B cell (primary cell): ENCODE data around the gene CACNA1D. TPM values are rescaled to one million over a fixed set of nuclear protein-coding genes. Genes with fewer than 3 reads are reported as not detected.

Experiments
- ATAC-seq: fragments of 200-7000 bp; cut with Tn5 transposase; one replicate; pipeline ENCODE4 v1.10.0; 2021; ENCODE audit warnings: low read depth, mild to moderate bottlenecking, moderate number of reproducible peaks, moderate library complexity
- CTCF ChIA-PET: fragments of 350-600 bp; sonication (Branson Sonifier 250); formaldehyde crosslinking; loops from one replicate; lab custom pipeline; 2021; ENCODE audit warnings: antibody characterized with exemption, inconsistent platforms; lab: Charles Lee
- POLR2A ChIA-PET: fragments of 350-600 bp; sonication (Branson Sonifier 250); formaldehyde crosslinking; loops from one replicate; lab custom pipeline; 2021; ENCODE audit warnings: antibody characterized with exemption; lab: Charles Lee
- DNase-seq: peaks from one replicate; pipeline ENCODE4 v3.0.0; 2013
- H2AFZ ChIP-seq: 2 replicates; pipeline ENCODE4 v1.6.1; 2012; ENCODE audit warnings: mild to moderate bottlenecking, low read depth, low read length; ENCODE audit not compliant: insufficient read depth, poor library complexity, severe bottlenecking
- H3K27ac ChIP-seq, 2 donors: 1 replicate in 1 of 2; 2 replicates in 1 of 2; pipeline ENCODE4 v1.5.1; 2012 to 2013; ENCODE audit warnings: low read length in 2 of 2, mild to moderate bottlenecking in 2 of 2, moderate library complexity in 1 of 2
- H3K27me3 ChIP-seq, 4 experiments: fragments of 200-600 bp in 1 of 4; sonication (generic) in 1 of 4; replicated peaks in 1 of 4; 1 replicate in 2 of 4; 2 replicates in 2 of 4; pipeline versions ENCODE4 v1.6.1 to v1.7.0; 2013 to 2016; ENCODE audit warnings: low read length in 3 of 4, mild to moderate bottlenecking in 2 of 4, mixed read lengths in 1 of 4, moderate library complexity in 1 of 4; ENCODE audit not compliant: insufficient read depth in 4 of 4, control insufficient read depth in 3 of 4; ENCODE audit errors: control extremely low read depth in 1 of 4
- H3K36me3 ChIP-seq, 2 experiments: replicated peaks in 1 of 2; 1 replicate in 1 of 2; 2 replicates in 1 of 2; pipeline versions ENCODE4 v1.6.1 to v1.7.1; 2013; ENCODE audit warnings: low read length in 1 of 2; ENCODE audit not compliant: insufficient read depth in 2 of 2, control insufficient read depth in 1 of 2; ENCODE audit errors: control extremely low read depth in 1 of 2, extremely low read depth in 1 of 2
- H3K4me1 ChIP-seq, 2 donors: fragments of 200-600 bp in 1 of 2; sonication (generic) in 1 of 2; 1 replicate in 1 of 2; 2 replicates in 1 of 2; pipeline versions ENCODE4 v1.5.1 to v1.6.1; 2013 to 2017; ENCODE audit warnings: low read length in 2 of 2; ENCODE audit not compliant: control insufficient read depth in 2 of 2, insufficient read depth in 2 of 2
- H3K4me2 ChIP-seq: replicated peaks from 2 replicates; pipeline ENCODE3; 2012; ENCODE audit warnings: mild to moderate bottlenecking, low read depth, low read length; ENCODE audit not compliant: poor library complexity, severe bottlenecking
- H3K4me3 ChIP-seq, 5 experiments: fragments of 200-600 bp in 1 of 5; sonication (generic) in 1 of 5; 1 replicate in 3 of 5; 2 replicates in 2 of 5; pipeline versions ENCODE4 v1.5.1 to v1.7.0; 2011 to 2016; ENCODE audit warnings: low read length in 4 of 5, mild to moderate bottlenecking in 4 of 5, low read depth in 2 of 5, control low read depth in 1 of 5, moderate library complexity in 1 of 5; ENCODE audit not compliant: insufficient read depth in 1 of 5; ENCODE audit errors: control extremely low read depth in 1 of 5, extremely low read depth in 1 of 5
- H3K79me2 ChIP-seq: fragments of 200-600 bp; sonication (generic); one replicate; pipeline ENCODE4 v1.6.0; 2016; ENCODE audit warnings: low read length; ENCODE audit not compliant: control insufficient read depth, insufficient read depth
- H3K9ac ChIP-seq: fragments of 200-600 bp; sonication (generic); 2 replicates; pipeline ENCODE4 v1.6.1; 2017; ENCODE audit warnings: mild to moderate bottlenecking, low read length, moderate library complexity
- H3K9me3 ChIP-seq, 3 donors: one replicate each; pipeline versions ENCODE4 v1.6.1 to v1.7.1; 2013; ENCODE audit warnings: low read length in 2 of 3; ENCODE audit not compliant: control insufficient read depth in 2 of 3, insufficient read depth in 1 of 3; ENCODE audit errors: control extremely low read depth in 1 of 3
- H4K20me1 ChIP-seq: 2 replicates; pipeline ENCODE4 v1.6.0; 2012; ENCODE audit warnings: mild to moderate bottlenecking, low read length; ENCODE audit not compliant: insufficient read depth, control insufficient read depth, poor library complexity, severe bottlenecking
- H3K27ac Mint-ChIP-seq: one replicate; pipeline ENCODE4 v1.8.0; 2021; ENCODE audit warnings: mixed read lengths
- H3K27me3 Mint-ChIP-seq: one replicate; pipeline ENCODE4 v1.8.0; 2021; ENCODE audit warnings: mixed read lengths
- H3K4me1 Mint-ChIP-seq: one replicate; pipeline ENCODE4 v1.8.0; 2021; ENCODE audit warnings: mixed read lengths
- H3K4me3 Mint-ChIP-seq: one replicate; pipeline ENCODE4 v1.8.0; 2021; ENCODE audit warnings: mixed read lengths
- H3K9me3 Mint-ChIP-seq: one replicate; pipeline ENCODE4 v1.8.0; 2022; ENCODE audit warnings: mixed read lengths; ENCODE audit not compliant: insufficient read depth
- EZH2 ChIP-seq: IDR thresholded peaks from 2 replicates; pipeline ENCODE4 v1.6.1; 2012; ENCODE audit warnings: borderline replicate concordance, low read depth, mild to moderate bottlenecking, moderate library complexity, low read length; ENCODE audit not compliant: insufficient read depth, poor library complexity, severe bottlenecking
- WGBS: methylation state at CpG from one replicate; pipeline ENCODE4 v1.1.5; 2013; ENCODE audit warnings: missing lambda C conversion rate; ENCODE audit not compliant: insufficient coverage; 5-methylcytosine and 5-hydroxymethylcytosine counted together
- intact Hi-C: fragments of 100-400 bp; cut with micrococcal nuclease; formaldehyde crosslinking; loops from one replicate; pipeline ENCODE4 v1.10.0; 2022
- polyA plus RNA-seq: library from polyadenylated mRNA; depleted of rRNA; stranded (reverse); fragments of >200 nt; gene quantifications from 2 replicates; pipeline ENCODE4 v1.2.3, GENCODE V29; 2012
- total RNA-seq, 2 donors: library from RNA; stranded (reverse); fragments of 120-200 nt in 1 of 2; gene quantifications; 1 replicate in 1 of 2; 2 replicates in 1 of 2; pipeline versions ENCODE4 v1.2.3 to v1.2.4, GENCODE V29; 2013 to 2022
- TF ChIP-seq, protein P1 (sequence below): fragments of 200-600 bp; IDR thresholded peaks from one replicate; pipeline ENCODE4 v1.8.0; 2022; ENCODE audit warnings: antibody characterized with exemption, mild to moderate bottlenecking

The CACNA1D gene
- total and polyA plus RNA-seq, 2 donors (not counting 1 experiment from before 2014, with no cell fraction given): 0.06 to 0.07 TPM

DNA sequence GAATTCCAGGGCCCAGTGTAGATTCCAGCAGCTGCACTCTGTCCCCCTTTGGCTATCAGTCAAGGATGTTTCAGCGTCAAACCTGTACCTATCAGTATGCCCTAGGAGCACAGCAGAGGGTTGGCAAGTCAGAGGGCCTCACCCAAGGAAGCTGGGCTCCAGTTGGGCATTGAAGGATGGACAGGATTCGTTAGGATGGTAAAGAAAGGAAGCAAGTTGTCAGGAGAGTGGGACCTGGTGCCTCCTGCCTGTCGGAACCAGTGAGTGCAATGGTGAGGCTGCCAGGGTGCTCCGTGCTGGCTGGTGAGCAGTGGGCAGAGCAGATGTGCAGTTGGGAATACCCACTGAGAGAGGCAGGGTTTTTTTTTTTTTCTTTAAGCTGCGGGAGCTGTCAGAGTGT lies 194.6 kb downstream of the CACNA1D start:
- ChIA-PET CTCF (no interaction called here), POLR2A (no interaction called here)
- DNase-seq (no peak), ATAC-seq (no peak)
- Histone ChIP-seq H3K4me3 (no peak overlapping the region), H3K4me1 (peaks cover 2% of the 10 kb centered on the region in 2 donors), H3K27me3 (peaks cover 0 to 3% (median 0%) of the 10 kb centered on the region in 4 experiments), H3K79me2 (no peaks in the 10 kb centered on the region), H4K20me1 (no peaks in the 10 kb centered on the region), H3K9ac (no peak overlapping the region), H3K9me3 (no peaks in the 10 kb centered on the region), H3K4me2 (no peak overlapping the region), H2AFZ (no peak overlapping the region), H3K36me3 (no peaks in the 10 kb centered on the region), H3K27ac (no peak overlapping the region)
- Mint-ChIP-seq H3K27me3 (peaks cover 7% of the 10 kb centered on the region), H3K4me3 (no peak overlapping the region), H3K4me1 (peaks cover 4% of the 10 kb centered on the region), H3K27ac (no peak overlapping the region), H3K9me3 (no peaks in the 10 kb centered on the region)
- 80% methylated on average over 4 of the region's 5 CpGs for WGBS
- intact Hi-C loops: no loop called here
- TF ChIP-seq EZH2: no peak
- TF ChIP-seq, protein P1, sequence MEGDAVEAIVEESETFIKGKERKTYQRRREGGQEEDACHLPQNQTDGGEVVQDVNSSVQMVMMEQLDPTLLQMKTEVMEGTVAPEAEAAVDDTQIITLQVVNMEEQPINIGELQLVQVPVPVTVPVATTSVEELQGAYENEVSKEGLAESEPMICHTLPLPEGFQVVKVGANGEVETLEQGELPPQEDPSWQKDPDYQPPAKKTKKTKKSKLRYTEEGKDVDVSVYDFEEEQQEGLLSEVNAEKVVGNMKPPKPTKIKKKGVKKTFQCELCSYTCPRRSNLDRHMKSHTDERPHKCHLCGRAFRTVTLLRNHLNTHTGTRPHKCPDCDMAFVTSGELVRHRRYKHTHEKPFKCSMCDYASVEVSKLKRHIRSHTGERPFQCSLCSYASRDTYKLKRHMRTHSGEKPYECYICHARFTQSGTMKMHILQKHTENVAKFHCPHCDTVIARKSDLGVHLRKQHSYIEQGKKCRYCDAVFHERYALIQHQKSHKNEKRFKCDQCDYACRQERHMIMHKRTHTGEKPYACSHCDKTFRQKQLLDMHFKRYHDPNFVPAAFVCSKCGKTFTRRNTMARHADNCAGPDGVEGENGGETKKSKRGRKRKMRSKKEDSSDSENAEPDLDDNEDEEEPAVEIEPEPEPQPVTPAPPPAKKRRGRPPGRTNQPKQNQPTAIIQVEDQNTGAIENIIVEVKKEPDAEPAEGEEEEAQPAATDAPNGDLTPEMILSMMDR: no peak

DNA sequence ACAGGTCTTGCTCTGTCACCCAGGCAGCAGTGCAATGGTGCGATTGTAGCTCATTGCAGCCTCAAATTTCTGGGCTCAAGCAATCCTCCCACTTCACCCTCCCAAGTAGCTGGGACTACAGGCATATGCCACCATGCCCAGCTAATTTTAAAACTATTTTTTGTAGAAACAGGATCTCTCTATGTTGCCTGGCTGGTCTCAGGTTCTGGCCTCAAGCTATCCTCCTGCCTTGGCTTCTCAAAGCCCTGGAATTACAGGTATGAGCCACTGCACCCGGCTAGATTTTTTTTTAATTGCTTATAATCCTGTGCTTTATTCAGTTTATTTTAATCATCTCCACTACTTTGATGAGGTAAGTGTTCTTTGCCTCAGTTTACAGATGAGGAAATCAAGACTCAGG lies 195.3 kb downstream of the CACNA1D start:
- Histone ChIP-seq H3K79me2 (no peaks in the 10 kb centered on the region), H2AFZ (no peak overlapping the region), H3K27me3 (peaks cover 0 to 3% (median 0%) of the 10 kb centered on the region in 4 experiments), H3K4me2 (no peak overlapping the region), H3K9ac (no peak overlapping the region), H3K4me3 (no peak overlapping the region), H3K27ac (no peak overlapping the region), H4K20me1 (no peaks in the 10 kb centered on the region), H3K36me3 (no peaks in the 10 kb centered on the region), H3K4me1 (peaks cover 2% of the 10 kb centered on the region in 2 donors), H3K9me3 (no peaks in the 10 kb centered on the region)
- no peak overlapping the region for H3K4me3 Mint-ChIP-seq
- H3K27me3 Mint-ChIP-seq: peaks cover 10% of the 10 kb centered on the region
- TF ChIP-seq, protein P1: no peak
- no peak for TF ChIP-seq EZH2
- no CpG with 5 or more reads among the region's 2 CpGs for WGBS
- CTCF ChIA-PET: no interaction called here
- no peak overlapping the region for H3K27ac Mint-ChIP-seq
- no peak for DNase-seq
- no peak for ATAC-seq
- no peaks in the 10 kb centered on the region for H3K9me3 Mint-ChIP-seq
- intact Hi-C loops: no loop called here
- POLR2A ChIA-PET: no interaction called here
- peaks cover 4% of the 10 kb centered on the region for H3K4me1 Mint-ChIP-seq
